ENCODE data around the gene PCDHGB1.
"Not testable (repeated sequence)": the region's sequence is repeated elsewhere in the genome, so short reads cannot be mapped to it uniquely, and the experiment has no call there.

The PCDHGB1 gene

GRCh38 chr5:141346017-141346416 lies 3.9 kb upstream of the PCDHGB1 start:
- not testable (repeated sequence) for DNase-seq

- DNase-seq = no peak
These were observed 1.7 kb downstream of the PCDHGB1 start for GRCh38 chr5:141351591-141351990.

GRCh38 chr5:141354900-141355469 lies 5.1 kb downstream of the PCDHGB1 start, which contains the start of gene PCDHGA4:
Gene PCDHGA4, plus strand, starts transcription at chr5:141355021. Its CDS starts 87 bp downstream, at chr5:141355108.
- DNase-seq = no peak

- DNase-seq = no peak
These were observed 5.7 kb downstream of the PCDHGB1 start for GRCh38 chr5:141355641-141356040.

GRCh38 chr5:141356133-141356532 lies 6.2 kb downstream of the PCDHGB1 start:
- DNase-seq = no peak

- DNase-seq = no peak
These were observed 7.1 kb downstream of the PCDHGB1 start for GRCh38 chr5:141356950-141357349.

GRCh38 chr5:141359790-141360426 lies 10.0 kb downstream of the PCDHGB1 start, which contains the start of gene PCDHGB2:
Gene PCDHGB2, plus strand, starts transcription at chr5:141359994. Its CDS starts 142 bp downstream, at chr5:141360136.
- no peak for DNase-seq

- no peak for DNase-seq
These were observed 10.8 kb downstream of the PCDHGB1 start for GRCh38 chr5:141360685-141361084.

- DNase-seq = no peak
These were observed 12.8 kb downstream of the PCDHGB1 start for GRCh38 chr5:141362719-141363118.

- no peak for DNase-seq
These were observed 14.2 kb downstream of the PCDHGB1 start, which contains the start of gene PCDHGA5 for GRCh38 chr5:141363952-141364660. Gene PCDHGA5, plus strand, starts transcription at chr5:141364162. Its CDS starts 169 bp downstream, at chr5:141364331.

GRCh38 chr5:141366016-141366896 lies 16.4 kb downstream of the PCDHGB1 start:
- DNase-seq = no peak

- peak; percentile 33 for DNase-seq
These were observed 20.3 kb downstream of the PCDHGB1 start, which contains the start of gene PCDHGB3 for GRCh38 chr5:141369994-141370848. Gene PCDHGB3, plus strand, starts transcription at chr5:141370242. Its CDS starts 153 bp downstream, at chr5:141370395.

GRCh38 chr5:141371572-141372475 lies 21.9 kb downstream of the PCDHGB1 start:
- DNase-seq = no peak

GRCh38 chr5:141373673-141374317 lies 23.9 kb downstream of the PCDHGB1 start, which contains the start of gene PCDHGA6:
Gene PCDHGA6, plus strand, starts transcription at chr5:141373891. Its CDS starts 193 bp downstream, at chr5:141374084.
- DNase-seq = no peak

GRCh38 chr5:141374627-141375026 lies 24.7 kb downstream of the PCDHGB1 start:
- DNase-seq = no peak

- DNase-seq = not testable (repeated sequence)
These were observed 25.7 kb downstream of the PCDHGB1 start for GRCh38 chr5:141375444-141376155.

- DNase-seq = no peak
These were observed 32.8 kb downstream of the PCDHGB1 start, which contains the start of gene PCDHGA7 for GRCh38 chr5:141382469-141383294. Gene PCDHGA7, plus strand, starts transcription at chr5:141382742. Its CDS starts 158 bp downstream, at chr5:141382900.

- DNase-seq = no peak
These were observed 33.4 kb downstream of the PCDHGB1 start for GRCh38 chr5:141383345-141383744.

Data from CD4-positive, alpha-beta T cell treated with Interleukin-15 for 1 hour (primary cell).